Nephron (organoid): Measurements from ENCODE around the gene ALG6.

Source experiments
- H3K27ac Mint-ChIP-seq, 3 experiments: 2 replicates each; pipeline ENCODE4 v1.8.0; 2020; ENCODE audit warnings: mixed read lengths in 3 of 3, mild to moderate bottlenecking in 2 of 3, moderate library complexity in 1 of 3
- H3K27me3 Mint-ChIP-seq: 2 replicates; pipeline ENCODE4 v1.8.0; 2021; ENCODE audit warnings: low read depth, mild to moderate bottlenecking, moderate library complexity, mixed read lengths
- H3K36me3 Mint-ChIP-seq: 2 replicates; pipeline ENCODE4 v1.8.0; 2020; ENCODE audit warnings: low read depth, mixed read lengths
- H3K4me1 Mint-ChIP-seq: 2 replicates; pipeline ENCODE4 v1.8.0; 2020; ENCODE audit warnings: mixed read lengths
- H3K4me3 Mint-ChIP-seq, 3 experiments: 2 replicates each; pipeline ENCODE4 v1.8.0; 2020; ENCODE audit warnings: mild to moderate bottlenecking in 3 of 3, mixed read lengths in 3 of 3, moderate library complexity in 2 of 3
- H3K9me3 Mint-ChIP-seq: 2 replicates; pipeline ENCODE4 v1.8.0; 2020; ENCODE audit warnings: mixed read lengths
- TF ChIP-seq, protein P1 (sequence below), 3 experiments: fragments of 200-600 bp; sonication (generic); IDR thresholded peaks; one replicate each; pipeline ENCODE4 v1.5.0; 2021; ENCODE audit warnings: antibody characterized with exemption in 3 of 3; ENCODE audit not compliant: unreplicated experiment in 3 of 3

Gene ALG6

DNA sequence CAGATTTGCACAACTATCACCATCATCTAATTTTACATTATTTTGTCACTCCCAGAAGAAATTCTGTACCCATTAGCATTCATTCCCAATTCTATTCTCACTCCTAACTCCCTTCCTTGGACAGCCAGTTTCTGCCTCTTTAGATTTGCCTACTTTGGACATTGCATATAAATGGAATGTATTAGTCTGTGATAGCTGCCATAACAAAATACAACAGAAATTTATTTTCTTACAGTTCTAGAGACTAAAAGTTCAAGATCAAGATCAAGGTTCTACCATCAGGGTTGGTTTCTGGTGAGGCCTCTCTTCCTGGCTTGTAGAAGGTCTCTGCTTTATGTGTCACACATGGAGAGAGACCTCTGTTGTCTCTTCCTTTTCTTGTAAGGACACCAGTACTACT is 61.9 kb downstream of the ALG6 start:
- H3K4me3 Mint-ChIP-seq: no peak overlapping the region
- peaks cover 25% of the 10 kb centered on the region for H3K9me3 Mint-ChIP-seq
- TF ChIP-seq, protein P1, sequence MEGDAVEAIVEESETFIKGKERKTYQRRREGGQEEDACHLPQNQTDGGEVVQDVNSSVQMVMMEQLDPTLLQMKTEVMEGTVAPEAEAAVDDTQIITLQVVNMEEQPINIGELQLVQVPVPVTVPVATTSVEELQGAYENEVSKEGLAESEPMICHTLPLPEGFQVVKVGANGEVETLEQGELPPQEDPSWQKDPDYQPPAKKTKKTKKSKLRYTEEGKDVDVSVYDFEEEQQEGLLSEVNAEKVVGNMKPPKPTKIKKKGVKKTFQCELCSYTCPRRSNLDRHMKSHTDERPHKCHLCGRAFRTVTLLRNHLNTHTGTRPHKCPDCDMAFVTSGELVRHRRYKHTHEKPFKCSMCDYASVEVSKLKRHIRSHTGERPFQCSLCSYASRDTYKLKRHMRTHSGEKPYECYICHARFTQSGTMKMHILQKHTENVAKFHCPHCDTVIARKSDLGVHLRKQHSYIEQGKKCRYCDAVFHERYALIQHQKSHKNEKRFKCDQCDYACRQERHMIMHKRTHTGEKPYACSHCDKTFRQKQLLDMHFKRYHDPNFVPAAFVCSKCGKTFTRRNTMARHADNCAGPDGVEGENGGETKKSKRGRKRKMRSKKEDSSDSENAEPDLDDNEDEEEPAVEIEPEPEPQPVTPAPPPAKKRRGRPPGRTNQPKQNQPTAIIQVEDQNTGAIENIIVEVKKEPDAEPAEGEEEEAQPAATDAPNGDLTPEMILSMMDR (IDR thresholded peaks at IDR 0.05; ENCODE audit: unreplicated experiment in 3 of 3): no peak
- H3K36me3 Mint-ChIP-seq: peaks cover 42% of the 10 kb centered on the region
- no peak overlapping the region for H3K27ac Mint-ChIP-seq
- no peaks in the 10 kb centered on the region for H3K4me1 Mint-ChIP-seq
- H3K27me3 Mint-ChIP-seq: no peaks in the 10 kb centered on the region

DNA sequence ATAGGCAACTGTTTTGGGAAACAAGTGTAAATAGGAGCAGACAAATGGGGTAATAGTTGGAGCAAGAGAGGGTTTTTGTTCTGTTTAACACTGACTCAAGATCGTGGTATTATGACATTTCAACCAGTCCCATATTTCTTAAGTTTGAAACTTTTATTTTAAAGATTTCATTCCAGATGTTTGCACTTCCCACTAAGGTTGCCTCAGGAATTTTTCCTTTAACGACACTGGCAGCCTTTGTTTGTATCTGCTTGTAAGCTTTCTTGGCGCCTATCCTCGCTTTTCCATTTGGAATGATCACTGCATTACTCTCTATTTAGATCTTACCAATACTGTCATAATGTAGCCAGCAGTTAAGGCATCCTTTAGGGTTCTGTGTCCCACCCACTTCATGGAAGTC is 67.7 kb downstream of the ALG6 start:
- peaks cover 12% of the 10 kb centered on the region for H3K4me1 Mint-ChIP-seq
- TF ChIP-seq, protein P1 (IDR thresholded peaks at IDR 0.05; ENCODE audit: unreplicated experiment in 3 of 3): no peak
- no peak overlapping the region for H3K4me3 Mint-ChIP-seq
- H3K36me3 Mint-ChIP-seq: peaks cover 23% of the 10 kb centered on the region
- no peaks in the 10 kb centered on the region for H3K27me3 Mint-ChIP-seq
- peaks cover 15% of the 10 kb centered on the region for H3K9me3 Mint-ChIP-seq
- no peak overlapping the region for H3K27ac Mint-ChIP-seq

DNA sequence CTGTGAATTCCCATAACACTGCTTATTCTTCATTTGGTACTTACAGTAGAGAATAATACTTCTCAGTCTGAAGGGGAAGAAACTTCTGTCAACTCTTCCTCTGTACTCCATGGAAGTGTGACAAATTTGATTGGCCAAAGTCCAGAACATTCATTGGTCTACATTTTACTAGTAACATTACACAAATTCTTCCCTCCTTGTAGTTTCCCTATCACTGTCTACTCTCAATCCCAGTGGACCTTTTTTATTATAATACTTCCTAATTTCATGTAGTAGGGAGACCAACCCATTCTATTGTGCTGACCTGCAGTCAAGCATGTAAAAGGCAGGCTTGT is 74.7 kb downstream of the ALG6 start:
- no peaks in the 10 kb centered on the region for H3K27me3 Mint-ChIP-seq
- no peak overlapping the region for H3K27ac Mint-ChIP-seq
- H3K4me1 Mint-ChIP-seq: peaks cover 29% of the 10 kb centered on the region

DNA sequence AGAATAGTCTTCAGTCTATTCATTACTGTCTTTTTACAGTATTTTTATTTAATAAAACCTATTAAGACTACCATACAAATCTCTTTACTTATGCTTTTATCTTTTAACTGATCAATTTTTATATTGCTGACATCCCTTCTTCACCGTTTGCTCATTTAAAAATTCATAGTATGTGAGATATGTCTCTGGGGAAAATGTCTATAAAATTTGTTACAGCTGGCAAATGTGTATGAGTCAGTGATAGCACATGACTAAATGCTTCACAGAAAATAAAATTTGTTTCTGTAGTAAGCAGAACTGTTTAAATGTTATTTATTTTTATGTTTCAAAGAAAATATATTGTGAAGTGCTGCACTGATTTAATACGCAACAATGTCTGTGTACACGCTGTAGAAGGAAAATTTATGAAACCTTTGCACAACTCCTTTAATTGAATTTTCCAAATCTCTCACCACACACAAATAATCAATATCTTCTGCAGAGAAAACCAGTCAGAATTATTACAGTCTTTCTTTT is 81.4 kb downstream of the ALG6 start:
- H3K9me3 Mint-ChIP-seq: peaks cover 2% of the 10 kb centered on the region
- H3K4me1 Mint-ChIP-seq: no peaks in the 10 kb centered on the region
- H3K36me3 Mint-ChIP-seq: peaks cover 3% of the 10 kb centered on the region
- TF ChIP-seq, protein P1 (IDR thresholded peaks at IDR 0.05; ENCODE audit: unreplicated experiment in 3 of 3): no peak
- H3K27me3 Mint-ChIP-seq: no peaks in the 10 kb centered on the region
- H3K27ac Mint-ChIP-seq: no peak overlapping the region
- no peak overlapping the region for H3K4me3 Mint-ChIP-seq

More for the DNA sequence above, 74.7 kb downstream of the ALG6 start:
- no peaks in the 10 kb centered on the region for H3K9me3 Mint-ChIP-seq
- no peaks in the 10 kb centered on the region for H3K36me3 Mint-ChIP-seq
- TF ChIP-seq, protein P1 (IDR thresholded peaks at IDR 0.05; ENCODE audit: unreplicated experiment in 3 of 3): no peak
- H3K4me3 Mint-ChIP-seq: no peak overlapping the region

DNA sequence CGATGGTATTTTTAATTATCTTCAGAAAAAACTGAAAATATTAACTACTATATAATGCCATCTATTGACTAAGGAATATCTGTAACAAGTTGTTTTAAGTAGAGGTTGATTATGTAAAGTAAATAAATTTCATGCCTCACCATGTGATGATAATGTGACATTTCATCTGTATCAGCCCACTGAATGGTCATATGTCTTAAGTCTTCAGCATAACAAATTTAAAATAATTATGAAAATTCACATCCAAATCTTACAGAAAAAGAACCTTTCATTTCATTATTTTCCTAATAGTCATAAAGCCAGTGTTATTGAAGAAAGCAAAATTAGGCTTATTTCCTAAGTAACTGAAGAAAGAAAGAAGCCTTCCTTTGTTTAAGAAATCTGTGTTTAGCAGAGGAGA is 83.0 kb downstream of the ALG6 start:
- Mint-ChIP-seq H3K36me3 (peaks cover 3% of the 10 kb centered on the region), H3K4me1 (no peaks in the 10 kb centered on the region), H3K27ac (no peak overlapping the region), H3K27me3 (no peaks in the 10 kb centered on the region), H3K4me3 (no peak overlapping the region), H3K9me3 (peaks cover 2% of the 10 kb centered on the region)
- TF ChIP-seq, protein P1 (IDR thresholded peaks at IDR 0.05; ENCODE audit: unreplicated experiment in 3 of 3): no peak

DNA sequence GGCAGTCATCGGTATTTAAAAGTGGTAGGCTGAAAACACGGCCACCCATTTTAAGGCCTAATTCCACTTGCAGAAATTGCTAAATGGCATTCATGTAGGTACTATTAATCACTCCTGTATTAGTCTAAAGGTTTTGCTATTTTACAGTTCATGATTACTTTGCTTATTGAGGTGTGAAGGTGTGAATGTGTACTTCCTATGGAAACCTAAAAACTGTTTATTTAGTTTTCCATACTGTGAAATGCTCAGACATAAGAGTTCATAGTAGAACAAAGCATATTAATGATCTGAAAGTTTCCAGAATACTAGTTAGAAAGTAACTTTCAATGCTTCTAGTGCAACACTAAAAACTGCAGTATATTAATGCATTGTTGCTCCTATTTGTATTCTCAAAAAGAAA is 85.8 kb downstream of the ALG6 start:
- Mint-ChIP-seq H3K36me3 (peaks cover 4% of the 10 kb centered on the region), H3K4me1 (no peaks in the 10 kb centered on the region), H3K4me3 (no peak overlapping the region)

More for the DNA sequence above, 85.8 kb downstream of the ALG6 start:
- Mint-ChIP-seq H3K9me3 (no peaks in the 10 kb centered on the region), H3K27me3 (no peaks in the 10 kb centered on the region), H3K27ac (no peak overlapping the region)
- TF ChIP-seq, protein P1 (IDR thresholded peaks at IDR 0.05; ENCODE audit: unreplicated experiment in 3 of 3): no peak
